PFSK-1 (cell line): ENCODE results near the gene RNF130.

ENCODE experiments used
- POLR2AphosphoS5 ChIP-seq: IDR thresholded peaks from 2 replicates; pipeline ENCODE4 v1.6.1; 2012; ENCODE audit warnings: low read depth, mild to moderate bottlenecking, control low read depth, low read length, moderate library complexity
- SIN3A ChIP-seq: IDR thresholded peaks from 2 replicates; pipeline ENCODE4 v1.6.1; 2012; ENCODE audit warnings: mild to moderate bottlenecking, low read length, moderate library complexity, borderline replicate concordance; ENCODE audit not compliant: insufficient read depth
- TAF1 ChIP-seq: IDR thresholded peaks from 2 replicates; pipeline ENCODE4 v1.6.1; 2012; ENCODE audit warnings: low read length, control low read depth, borderline replicate concordance; ENCODE audit not compliant: insufficient read depth
- TF ChIP-seq, protein P1 (sequence below), 2 experiments: IDR thresholded peaks; 2 replicates each; pipeline versions ENCODE4 v1.6.1 to v1.8.0; 2011 to 2012; ENCODE audit warnings: low read depth in 2 of 2, low read length in 2 of 2, control low read depth in 1 of 2, inconsistent platforms in 1 of 2, mild to moderate bottlenecking in 1 of 2, moderate library complexity in 1 of 2; ENCODE audit not compliant: insufficient read depth in 1 of 2

DNA sequence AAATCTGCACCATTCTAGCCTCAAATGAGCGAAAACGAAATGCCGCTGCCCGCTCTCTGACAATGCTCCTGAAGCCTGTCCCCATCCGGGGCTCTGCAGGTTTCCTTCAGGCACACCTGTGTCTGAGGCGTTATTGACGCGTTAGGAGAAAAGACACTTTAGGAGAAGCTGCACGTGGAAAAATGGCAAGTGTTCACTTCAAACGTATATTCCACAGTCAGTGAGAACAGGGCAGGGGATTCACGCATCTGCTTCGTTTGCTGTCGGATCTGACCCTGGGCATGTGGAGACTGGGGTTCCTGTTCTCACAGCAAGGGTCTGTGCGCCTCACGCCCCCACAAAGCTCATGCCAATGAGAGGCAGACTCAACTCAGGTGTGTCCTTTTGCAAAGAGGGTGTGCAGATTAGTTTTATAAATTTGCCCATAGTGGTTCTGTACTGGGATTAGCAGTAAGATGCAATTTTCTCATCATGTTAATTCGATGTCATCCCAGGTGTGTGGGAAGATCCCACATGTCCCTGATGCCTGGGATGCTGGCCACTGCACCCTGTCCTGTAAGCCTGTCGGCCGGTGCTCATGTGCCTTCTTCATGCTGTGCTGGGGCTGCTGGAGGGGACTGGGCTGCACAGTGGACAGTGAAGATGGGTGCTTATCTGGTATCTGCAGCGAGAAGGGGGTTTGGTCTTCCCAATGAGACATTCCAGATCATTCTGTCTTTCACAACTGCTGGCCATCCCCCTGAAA is 152.6 kb downstream of the RNF130 start:
- TF ChIP-seq, protein P1, sequence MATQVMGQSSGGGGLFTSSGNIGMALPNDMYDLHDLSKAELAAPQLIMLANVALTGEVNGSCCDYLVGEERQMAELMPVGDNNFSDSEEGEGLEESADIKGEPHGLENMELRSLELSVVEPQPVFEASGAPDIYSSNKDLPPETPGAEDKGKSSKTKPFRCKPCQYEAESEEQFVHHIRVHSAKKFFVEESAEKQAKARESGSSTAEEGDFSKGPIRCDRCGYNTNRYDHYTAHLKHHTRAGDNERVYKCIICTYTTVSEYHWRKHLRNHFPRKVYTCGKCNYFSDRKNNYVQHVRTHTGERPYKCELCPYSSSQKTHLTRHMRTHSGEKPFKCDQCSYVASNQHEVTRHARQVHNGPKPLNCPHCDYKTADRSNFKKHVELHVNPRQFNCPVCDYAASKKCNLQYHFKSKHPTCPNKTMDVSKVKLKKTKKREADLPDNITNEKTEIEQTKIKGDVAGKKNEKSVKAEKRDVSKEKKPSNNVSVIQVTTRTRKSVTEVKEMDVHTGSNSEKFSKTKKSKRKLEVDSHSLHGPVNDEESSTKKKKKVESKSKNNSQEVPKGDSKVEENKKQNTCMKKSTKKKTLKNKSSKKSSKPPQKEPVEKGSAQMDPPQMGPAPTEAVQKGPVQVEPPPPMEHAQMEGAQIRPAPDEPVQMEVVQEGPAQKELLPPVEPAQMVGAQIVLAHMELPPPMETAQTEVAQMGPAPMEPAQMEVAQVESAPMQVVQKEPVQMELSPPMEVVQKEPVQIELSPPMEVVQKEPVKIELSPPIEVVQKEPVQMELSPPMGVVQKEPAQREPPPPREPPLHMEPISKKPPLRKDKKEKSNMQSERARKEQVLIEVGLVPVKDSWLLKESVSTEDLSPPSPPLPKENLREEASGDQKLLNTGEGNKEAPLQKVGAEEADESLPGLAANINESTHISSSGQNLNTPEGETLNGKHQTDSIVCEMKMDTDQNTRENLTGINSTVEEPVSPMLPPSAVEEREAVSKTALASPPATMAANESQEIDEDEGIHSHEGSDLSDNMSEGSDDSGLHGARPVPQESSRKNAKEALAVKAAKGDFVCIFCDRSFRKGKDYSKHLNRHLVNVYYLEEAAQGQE (IDR thresholded peaks at IDR 0.05; ENCODE audit: insufficient read depth in 1 of 2, low read depth in 2 of 2, low read length in 2 of 2), result no peak
- no peak for TF ChIP-seq POLR2AphosphoS5
- TF ChIP-seq SIN3A, result no peak
- no peak for TF ChIP-seq TAF1
